AG04450 (cell line): ENCODE data around the gene COPG2. TPM values are rescaled to one million over a fixed set of nuclear protein-coding genes. Genes with fewer than 3 reads are reported as not detected.

ENCODE experiments used
- CTCF ChIA-PET: fragments of 300-600, 350-600 bp; formaldehyde crosslinking; extraction: SDS; loops from one replicate; lab custom pipeline; 2022; ENCODE audit warnings: antibody characterized with exemption, inconsistent platforms; lab: Charles Lee
- POLR2A ChIA-PET: fragments of 350-600 bp; formaldehyde crosslinking; extraction: SDS; loops from one replicate; lab custom pipeline; 2021; ENCODE audit warnings: antibody characterized with exemption, inconsistent platforms; lab: Yijun Ruan, JAX
- DNase-seq: peaks from one replicate; pipeline ENCODE4 v3.0.0-alpha.2; 2011; ENCODE audit warnings: low read depth, low spot score
- H3K27ac ChIP-seq: one replicate; pipeline ENCODE4 v1.5.1; 2012; ENCODE audit warnings: low read depth, low read length, control low read depth
- H3K27me3 ChIP-seq: one replicate; pipeline ENCODE4 v1.6.0; 2012; ENCODE audit warnings: low read length; ENCODE audit not compliant: control insufficient read depth, insufficient read depth
- H3K4me3 ChIP-seq: 2 replicates; pipeline ENCODE4 v1.5.1; 2011; ENCODE audit warnings: mild to moderate bottlenecking, low read depth, low read length, control low read depth
- H3K9me3 ChIP-seq: 2 replicates; pipeline ENCODE4 v1.5.1; 2012; ENCODE audit warnings: low read length; ENCODE audit not compliant: control insufficient read depth, insufficient read depth
- CTCF ChIP-seq: IDR thresholded peaks from 2 replicates; pipeline ENCODE4 v1.5.1; 2011; ENCODE audit warnings: low read depth, low read length, control low read depth, inconsistent platforms
- polyA plus RNA-seq: library from polyadenylated mRNA; depleted of rRNA; stranded (reverse); fragments of >200 nt; gene quantifications from 2 replicates; pipeline ENCODE4 v1.2.3, GENCODE V29; 2011

COPG2 gene
- polyA plus RNA-seq, 1 experiment = 40.6 TPM

DNA sequence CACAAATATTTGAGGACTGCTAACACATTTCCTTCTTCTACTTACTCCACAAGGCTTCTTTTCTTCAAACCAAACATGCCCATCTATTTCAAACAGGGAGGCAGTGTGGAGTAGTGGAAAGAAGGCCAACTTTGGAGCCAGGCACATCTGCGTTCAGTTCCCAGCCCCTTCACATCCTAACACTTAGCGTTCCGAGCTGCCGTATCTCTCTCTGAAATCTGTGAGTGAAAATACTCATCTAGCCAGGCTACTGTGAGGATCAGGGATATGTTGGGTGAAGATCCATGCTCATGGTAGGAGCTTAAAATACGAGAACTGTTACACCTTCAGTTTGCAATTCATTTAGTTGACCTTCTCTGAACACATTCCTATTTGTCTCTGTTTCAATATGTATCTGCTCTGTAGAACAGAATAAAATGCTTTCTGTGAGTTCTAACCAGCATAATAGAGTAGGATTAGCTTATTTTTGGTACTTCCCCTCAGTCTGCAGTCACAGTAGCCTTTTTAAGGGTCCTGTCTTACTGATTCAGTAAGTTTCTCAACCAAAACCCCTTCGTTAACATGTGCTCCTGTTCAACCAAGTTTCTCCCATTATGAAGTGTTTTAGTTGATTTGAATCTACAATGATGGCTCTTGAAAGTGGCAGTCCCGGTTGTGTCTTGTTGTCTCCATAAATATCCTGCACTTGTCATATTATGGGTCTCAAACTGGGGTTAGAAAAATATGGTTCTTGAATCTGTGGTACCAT is 180.0 kb downstream of the COPG2 start:
- POLR2A ChIA-PET = no interaction called here
- no peaks in the 10 kb centered on the region for H3K27me3 ChIP-seq
- H3K9me3 ChIP-seq = peaks cover 35% of the 10 kb centered on the region
- no peak for TF ChIP-seq CTCF
- no peak overlapping the region for H3K4me3 ChIP-seq
- no peak for DNase-seq
- no peak overlapping the region for H3K27ac ChIP-seq
- CTCF ChIA-PET = interaction anchor here (1.0 to 1.3 kb wide), 2 partner anchors 210 to 416 kb away, joined by 3 to 4 read pairs; no protein-coding TSS in a partner anchor

GRCh38 chr7:130486954-130487436 is 181.6 kb downstream of the COPG2 start:
- DNase-seq = no peak
- ChIA-PET POLR2A (interaction anchor here (0.7 kb wide), 1 partner anchor 77 kb away, joined by 5 read pairs; no protein-coding TSS in a partner anchor), CTCF (interaction anchor here (0.6 to 1.7 kb wide), 7 partner anchors 8 to 672 kb away, joined by 3 to 6 read pairs (median 3); partner anchors contain the start of gene TMEM209)
- Histone ChIP-seq H3K4me3 (no peak overlapping the region), H3K27ac (no peak overlapping the region), H3K9me3 (peaks cover 19% of the 10 kb centered on the region; the same call in 1 of the 2 replicates), H3K27me3 (no peaks in the 10 kb centered on the region)
- no peak for TF ChIP-seq CTCF

DNA sequence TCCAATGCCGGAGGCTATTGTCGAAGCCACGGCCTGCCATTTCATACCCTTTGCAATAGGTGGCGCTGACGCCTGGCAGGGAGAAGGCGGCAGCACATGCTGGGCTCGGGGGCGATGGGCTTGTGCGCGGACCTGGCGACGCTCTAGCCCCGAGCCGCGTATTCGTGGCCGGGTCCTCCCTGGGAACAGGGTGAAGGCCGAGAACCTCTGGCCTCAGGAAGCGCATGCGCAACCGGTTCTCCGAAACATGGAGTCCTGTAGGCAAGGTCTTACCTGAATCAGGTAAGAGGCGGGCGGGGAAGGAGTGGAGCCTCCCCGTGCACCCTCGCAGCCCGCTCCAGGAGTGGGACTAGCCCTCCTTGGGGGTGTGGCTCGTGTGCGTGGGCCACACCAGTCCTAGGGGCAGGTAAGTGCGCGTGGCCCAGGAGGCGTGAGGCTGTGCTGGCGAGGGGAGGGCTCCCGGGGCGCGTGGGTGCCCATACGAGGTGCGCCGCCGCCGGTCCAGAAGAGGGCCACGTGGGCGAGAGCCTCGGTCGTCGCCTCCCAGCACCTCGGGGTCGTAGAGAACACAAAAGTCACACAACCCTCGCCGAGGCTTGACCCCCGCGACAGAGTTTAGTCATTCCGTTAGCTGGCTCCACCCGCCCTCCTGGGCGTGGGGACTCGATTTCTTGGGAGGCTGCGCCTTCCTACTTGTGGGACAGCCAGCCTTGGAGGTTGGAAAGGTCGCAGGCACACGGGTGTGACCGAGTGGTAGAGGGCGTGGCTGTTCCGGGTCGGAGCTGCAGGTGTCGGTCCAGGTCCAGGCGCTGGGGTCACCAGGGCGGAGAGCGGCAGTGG is 182.2 kb downstream of the COPG2 start:
- peaks cover 13% of the 10 kb centered on the region; the same call in 1 of the 2 replicates for H3K9me3 ChIP-seq
- DNase-seq = no peak
- ChIA-PET POLR2A (no interaction called here), CTCF (interaction anchor here (1.3 to 1.7 kb wide), 3 partner anchors 9 to 281 kb away, joined by 3 to 6 read pairs (median 4); partner anchors contain the start of gene TMEM209)
- H3K27me3 ChIP-seq = no peaks in the 10 kb centered on the region
- peak overlapping the region; percentile 38 for H3K4me3 ChIP-seq
- no peak overlapping the region for H3K27ac ChIP-seq
- TF ChIP-seq CTCF = peak; percentile 59

DNA sequence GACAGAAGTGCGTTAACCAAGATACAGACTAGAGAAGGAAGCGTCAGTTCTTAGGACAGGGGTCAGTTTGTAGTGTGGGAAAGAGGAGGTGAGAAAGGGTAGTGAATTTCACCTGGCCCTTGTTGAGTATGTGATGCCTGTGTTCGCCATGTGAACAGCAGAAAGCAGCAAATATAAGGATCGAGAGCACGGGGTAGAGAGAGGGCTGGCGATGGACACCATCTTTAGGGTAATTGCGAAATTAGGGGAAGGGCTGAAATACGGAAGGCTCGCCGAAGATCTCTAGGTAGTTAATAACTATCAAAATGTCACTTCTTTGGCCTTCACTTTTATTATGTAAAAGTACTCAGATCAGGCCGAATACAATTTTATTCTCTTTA is 182.8 kb downstream of the COPG2 start:
- Histone ChIP-seq H3K9me3 (peaks cover 7% of the 10 kb centered on the region; the same call in 1 of the 2 replicates), H3K27me3 (no peaks in the 10 kb centered on the region), H3K27ac (no peak overlapping the region), H3K4me3 (no peak overlapping the region)
- no peak for DNase-seq
- ChIA-PET CTCF (no interaction called here), POLR2A (no interaction called here)
- no peak for TF ChIP-seq CTCF
